Hematopoietic multipotent progenitor cell (in vitro differentiated cells): ENCODE measurements around the gene HES4. TPM values are rescaled to one million over a fixed set of nuclear protein-coding genes. Genes with fewer than 3 reads are reported as not detected.
"Not testable (repeated sequence)": the region's sequence is repeated elsewhere in the genome, so short reads cannot be mapped to it uniquely, and the experiment has no call there.

Experiments used
- DNase-seq, 3 donors: peaks; one replicate each; pipeline ENCODE4 v3.0.0-alpha.2; 2011 to 2015; ENCODE audit warnings: low read depth in 2 of 3, low spot score in 2 of 3
- total RNA-seq: library from RNA; depleted of rRNA; stranded (reverse); fragments of >200 nt; gene quantifications from one replicate; pipeline ENCODE4 v1.2.3, GENCODE V29; 2012

Gene HES4
- total RNA-seq, 1 donor = 4.8 TPM

- DNase-seq = no peak
These were observed 18.4 kb downstream of the HES4 start for GRCh38 chr1:981491-981954.

- no peak for DNase-seq
These were observed 19.1 kb downstream of the HES4 start for GRCh38 chr1:980602-981395.

- no peak for DNase-seq
These were observed 19.7 kb downstream of the HES4 start for GRCh38 chr1:980137-980571.

GRCh38 chr1:979744-980072, 20.2 kb downstream of the HES4 start:
- DNase-seq = no peak

- DNase-seq = no peak
These were observed 20.8 kb downstream of the HES4 start for GRCh38 chr1:978835-979743.

GRCh38 chr1:978069-978834, 21.6 kb downstream of the HES4 start:
- no peak for DNase-seq

- DNase-seq = not testable (repeated sequence)
These were observed 23.1 kb downstream of the HES4 start for GRCh38 chr1:976791-977190.

- peak in 2 of 3 donors; percentile 57 to 59 for DNase-seq
These were observed 23.8 kb downstream of the HES4 start for GRCh38 chr1:975896-976683.

- no peak for DNase-seq
These were observed 24.5 kb downstream of the HES4 start for GRCh38 chr1:975365-975764.

- no peak for DNase-seq
These were observed 25.1 kb downstream of the HES4 start for GRCh38 chr1:974687-975328.

- DNase-seq = no peak
These were observed 25.6 kb downstream of the HES4 start for GRCh38 chr1:974293-974640.

- no peak for DNase-seq
These were observed 26.2 kb downstream of the HES4 start for GRCh38 chr1:973459-974292.

- DNase-seq = no peak
These were observed 27.0 kb downstream of the HES4 start for GRCh38 chr1:972726-973458.

- DNase-seq = no peak
These were observed 28.0 kb downstream of the HES4 start for GRCh38 chr1:971751-972506.

GRCh38 chr1:970973-971730, 28.7 kb downstream of the HES4 start:
- no peak for DNase-seq

GRCh38 chr1:970242-970972, 29.5 kb downstream of the HES4 start:
- no peak for DNase-seq
